Smooth muscle cell of the umbilical artery (primary cell): ENCODE results near the gene RLF. TPM values are rescaled to one million over a fixed set of nuclear protein-coding genes. Genes with fewer than 3 reads are reported as not detected.

Experiments
- total RNA-seq: library from RNA; depleted of rRNA; stranded (reverse); fragments of >200 nt; gene quantifications from 2 replicates; pipeline ENCODE4 v1.2.3, GENCODE V29; 2014

Gene RLF
- total RNA-seq: 33.6 and 38.3 TPM in 2 replicates

GRCh38 chr1:40161125-40161887, at the start of gene RLF:
RLF (plus strand) TSS chr1:40161387; CDS start chr1:40161400, 13 bp downstream.

GRCh38 chr1:40247655-40248054, 86.5 kb downstream of the RLF start, which contains the start of gene TMCO2:
TMCO2 (plus strand) TSS chr1:40247937; CDS start chr1:40247994, 57 bp downstream.

GRCh38 chr1:40257688-40258444, 96.7 kb downstream of the RLF start, which contains the start of gene ZMPSTE24:
ZMPSTE24 (plus strand) TSS chr1:40258236; CDS start chr1:40258272, 36 bp downstream.

Other genes starting within 250 kb of the RLF start
- 13.4 and 17.9 TPM in 2 replicates for gene MFSD2A, start 206.2 kb upstream of the RLF start, total RNA-seq
- 509 and 828 TPM in 2 replicates for gene CAP1, start 120.7 kb upstream of the RLF start, total RNA-seq
- 38.0 and 54.5 TPM in 2 replicates for gene PPT1, start 64.1 kb upstream of the RLF start, total RNA-seq
- not detected in 2 replicates for gene TMCO2, start 86.5 kb downstream of the RLF start, total RNA-seq
- gene ZMPSTE24, start 96.8 kb downstream of the RLF start, total RNA-seq: 58.8 and 76.5 TPM in 2 replicates
- 0.59 and 0.78 TPM in 2 replicates for gene COL9A2, start 155.9 kb downstream of the RLF start, total RNA-seq
- 13.1 and 25.0 TPM in 2 replicates for gene SMAP2, start 212.3 kb downstream of the RLF start, total RNA-seq